Stimulated activated CD4-positive, alpha-beta T cell treated with anti-CD3 and anti-CD28 coated beads, Interleukin-12 subunit alpha, Interleukin-12 subunit beta, amount 100 ng/mL, for 48 hours (primary cell): ENCODE measurements around the gene IL36B.

ENCODE experiments used
- DNase-seq, 3 donors: peaks; one replicate each; pipeline ENCODE4 v3.0.0-alpha.2; 2020; ENCODE audit warnings: low read depth in 2 of 3, low spot score in 1 of 3

The IL36B gene

GRCh38 chr2:113076954-113077669, 24.4 kb upstream of the IL36B start:
- no peak for DNase-seq

GRCh38 chr2:113075600-113075999, 22.9 kb upstream of the IL36B start:
- DNase-seq, result no peak

- no peak for DNase-seq
Measured at GRCh38 chr2:113075030-113075429, 22.4 kb upstream of the IL36B start.

DNA sequence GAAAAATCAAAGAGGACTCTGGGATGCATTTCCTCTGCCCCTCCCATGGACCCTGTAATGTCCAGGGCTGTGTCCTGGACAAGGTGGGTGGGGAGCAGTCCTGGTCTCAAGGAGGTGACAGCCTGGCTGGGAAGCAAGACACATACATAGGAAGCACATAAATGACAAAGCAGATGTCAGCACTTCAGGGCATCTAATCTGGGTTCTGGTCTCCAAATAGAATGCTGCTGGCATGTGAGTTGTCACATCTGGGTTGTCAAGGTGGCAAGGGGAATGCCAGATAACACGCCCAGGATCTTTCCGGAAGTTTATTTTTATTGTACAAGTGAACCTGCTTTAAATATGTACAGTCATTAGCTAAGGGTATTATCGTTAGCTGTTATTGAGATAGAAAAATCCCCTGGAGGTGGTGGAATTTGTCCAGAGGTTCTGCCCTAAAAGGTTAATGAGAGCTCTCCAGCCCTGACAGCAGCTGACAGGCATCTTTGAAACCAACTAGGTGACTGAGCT, 20.7 kb upstream of the IL36B start:
- DNase-seq, result no peak

DNA sequence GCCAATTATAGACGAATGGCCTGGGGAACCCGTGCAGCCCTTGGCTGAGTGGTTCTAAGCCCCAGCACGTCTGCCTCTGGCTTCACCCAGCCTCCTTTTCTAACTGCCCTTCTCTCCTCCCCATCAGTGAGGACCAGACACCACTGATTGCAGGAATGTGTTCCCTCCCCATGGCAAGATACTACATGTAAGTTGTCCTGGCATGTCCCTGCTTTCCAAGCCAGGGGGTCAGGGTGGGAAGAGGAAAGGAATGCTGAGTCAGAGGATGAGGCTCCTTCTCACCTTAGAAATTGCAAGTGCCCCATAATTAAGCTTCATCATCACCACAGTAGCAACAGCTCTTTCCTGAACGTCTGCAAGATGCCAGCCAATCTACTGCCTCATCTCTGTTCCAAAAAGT, 19.9 kb upstream of the IL36B start:
- no peak for DNase-seq

DNA sequence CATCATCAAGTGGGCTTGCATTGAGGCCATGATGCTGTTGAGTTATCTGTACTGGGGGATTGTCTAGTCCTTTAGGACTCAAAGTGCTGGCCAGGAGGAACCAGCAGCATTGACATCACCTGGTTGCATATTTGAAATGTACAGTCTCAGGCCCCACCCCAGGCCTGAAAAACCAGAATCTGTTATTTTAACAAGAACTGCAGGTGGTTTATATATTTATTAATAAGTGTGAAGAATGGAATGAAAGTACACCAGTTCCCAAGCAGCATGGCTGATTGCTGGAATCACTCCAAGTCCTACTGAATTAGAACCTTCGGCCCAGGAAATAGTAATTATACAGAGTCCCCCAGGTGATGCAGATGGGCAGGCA, 17.9 kb upstream of the IL36B start:
- DNase-seq, result no peak

DNA sequence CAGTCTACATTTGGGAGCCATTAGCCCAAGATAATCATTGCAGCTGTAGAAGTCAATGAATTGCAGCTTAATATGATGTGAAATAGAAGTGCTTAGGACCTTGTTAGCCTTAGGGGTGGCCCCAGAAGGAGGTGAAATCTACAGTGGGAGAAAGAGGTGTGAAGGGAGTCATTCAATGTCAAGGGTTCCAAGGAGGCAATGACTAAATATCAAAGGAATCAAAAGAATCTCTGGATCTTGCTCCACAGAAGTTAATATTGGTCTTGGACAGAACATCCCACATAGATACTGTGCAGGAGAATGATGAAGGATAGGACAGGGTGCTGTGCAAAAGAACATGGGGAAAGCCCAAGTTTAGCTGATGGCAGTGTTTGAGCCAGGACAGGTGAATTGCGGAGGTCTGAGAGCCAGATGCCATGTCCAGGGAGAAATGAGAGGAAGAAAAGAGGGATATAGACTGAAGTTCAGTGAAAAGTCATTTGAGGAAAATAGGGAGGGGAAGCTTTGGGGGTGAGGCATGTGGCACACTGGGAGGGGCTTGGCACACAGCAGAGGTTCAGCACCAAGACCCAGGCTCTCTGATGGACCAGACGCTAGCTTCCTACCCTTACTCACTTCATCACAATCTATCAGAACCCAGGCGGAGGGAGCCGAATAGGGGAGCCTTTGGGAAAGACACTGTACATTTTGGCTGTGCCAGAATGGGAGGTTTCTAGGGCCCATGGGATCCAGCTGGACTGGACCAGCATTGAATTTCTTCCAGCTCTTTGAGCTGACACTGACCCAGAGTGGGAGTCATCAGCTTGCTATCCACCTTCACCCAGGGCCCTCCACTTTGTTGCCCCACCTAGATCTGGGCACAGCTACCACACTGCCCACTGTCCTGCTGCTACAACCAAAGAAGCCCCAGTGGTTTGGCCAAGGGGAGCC, 17.3 kb upstream of the IL36B start:
- no peak for DNase-seq

- DNase-seq, result no peak
Measured at GRCh38 chr2:113068706-113069485, 16.2 kb upstream of the IL36B start.

DNA sequence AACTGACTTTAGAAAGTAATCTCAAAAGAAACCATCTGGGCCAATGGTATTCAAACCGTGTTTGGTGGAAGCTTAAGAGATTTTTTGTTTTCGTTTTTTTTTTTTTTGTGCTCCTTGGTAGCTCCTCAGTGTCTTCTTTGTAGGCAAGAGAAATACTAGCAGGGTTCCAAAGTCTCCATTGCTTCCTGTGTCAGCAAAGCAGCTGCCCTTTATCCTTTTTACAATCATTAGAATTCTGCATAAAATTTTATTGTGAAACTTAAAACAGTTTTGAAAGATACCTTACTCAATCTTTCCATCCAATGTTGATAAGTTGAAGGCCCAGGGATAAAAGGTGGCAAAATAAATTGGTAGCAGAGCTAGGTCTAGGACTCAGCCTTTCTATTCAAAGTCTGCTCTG, 15.6 kb upstream of the IL36B start:
- no peak for DNase-seq

DNA sequence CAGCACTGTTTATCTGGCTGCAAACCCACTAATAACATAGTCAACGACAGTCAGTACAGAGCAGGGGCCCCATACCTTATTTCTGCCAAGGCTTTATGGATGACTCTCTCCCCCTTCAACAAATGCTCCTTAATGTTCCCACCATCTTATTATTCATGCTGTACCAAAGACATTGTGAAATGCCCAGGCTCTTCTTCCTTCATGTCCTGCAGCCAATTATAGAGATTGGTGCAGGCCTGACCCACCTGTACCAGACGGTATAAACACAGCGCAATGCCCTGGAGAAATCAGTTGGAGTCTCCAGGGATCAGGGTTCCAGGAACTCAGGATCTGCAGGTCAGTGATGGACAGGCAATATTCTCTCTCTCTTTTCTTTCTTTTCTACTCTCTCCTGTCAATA, 15.0 kb upstream of the IL36B start, which contains the start of gene IL1F10:
Gene IL1F10, plus strand, starts transcription at position 290 of the 400 bp plus-strand sequence. CDS start 4,769 bp downstream, outside the sequence.
- no peak for DNase-seq

DNA sequence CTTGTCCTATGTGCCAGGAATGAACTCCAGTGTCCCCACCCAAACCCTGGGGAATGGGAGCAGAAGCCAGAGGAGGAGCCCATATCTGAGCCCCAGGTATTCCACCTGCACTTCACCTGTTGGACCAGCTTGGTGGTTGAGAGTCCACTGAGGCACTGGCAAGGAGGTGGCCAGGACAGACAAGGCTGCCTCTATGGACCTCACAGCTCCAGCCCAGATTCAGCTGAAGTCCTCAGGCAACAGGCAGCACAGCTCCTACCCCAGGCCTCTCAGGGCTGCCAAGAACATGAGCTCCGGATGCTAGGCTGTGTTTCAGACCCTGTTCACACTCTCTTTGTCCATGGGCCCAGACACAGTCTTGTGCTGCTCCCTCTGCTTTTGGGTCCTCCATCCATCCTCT, 12.2 kb upstream of the IL36B start:
- no peak for DNase-seq

DNA sequence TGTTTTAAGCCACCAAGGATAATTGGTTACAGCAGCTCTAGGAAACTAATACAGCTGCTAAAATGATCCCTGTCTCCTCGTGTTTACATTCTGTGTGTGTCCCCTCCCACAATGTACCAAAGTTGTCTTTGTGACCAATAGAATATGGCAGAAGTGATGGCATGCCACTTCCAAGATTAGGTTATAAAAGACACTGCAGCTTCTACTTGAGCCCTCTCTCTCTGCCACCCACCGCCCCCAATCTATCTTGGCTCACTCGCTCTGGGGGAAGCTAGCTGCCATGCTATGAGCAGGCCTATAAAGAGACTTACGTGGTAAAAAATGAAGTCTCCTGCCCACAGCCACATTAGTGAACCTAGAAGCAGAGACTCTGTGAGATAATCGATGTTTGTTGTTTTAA, 11.6 kb upstream of the IL36B start:
- DNase-seq, result no peak

DNA sequence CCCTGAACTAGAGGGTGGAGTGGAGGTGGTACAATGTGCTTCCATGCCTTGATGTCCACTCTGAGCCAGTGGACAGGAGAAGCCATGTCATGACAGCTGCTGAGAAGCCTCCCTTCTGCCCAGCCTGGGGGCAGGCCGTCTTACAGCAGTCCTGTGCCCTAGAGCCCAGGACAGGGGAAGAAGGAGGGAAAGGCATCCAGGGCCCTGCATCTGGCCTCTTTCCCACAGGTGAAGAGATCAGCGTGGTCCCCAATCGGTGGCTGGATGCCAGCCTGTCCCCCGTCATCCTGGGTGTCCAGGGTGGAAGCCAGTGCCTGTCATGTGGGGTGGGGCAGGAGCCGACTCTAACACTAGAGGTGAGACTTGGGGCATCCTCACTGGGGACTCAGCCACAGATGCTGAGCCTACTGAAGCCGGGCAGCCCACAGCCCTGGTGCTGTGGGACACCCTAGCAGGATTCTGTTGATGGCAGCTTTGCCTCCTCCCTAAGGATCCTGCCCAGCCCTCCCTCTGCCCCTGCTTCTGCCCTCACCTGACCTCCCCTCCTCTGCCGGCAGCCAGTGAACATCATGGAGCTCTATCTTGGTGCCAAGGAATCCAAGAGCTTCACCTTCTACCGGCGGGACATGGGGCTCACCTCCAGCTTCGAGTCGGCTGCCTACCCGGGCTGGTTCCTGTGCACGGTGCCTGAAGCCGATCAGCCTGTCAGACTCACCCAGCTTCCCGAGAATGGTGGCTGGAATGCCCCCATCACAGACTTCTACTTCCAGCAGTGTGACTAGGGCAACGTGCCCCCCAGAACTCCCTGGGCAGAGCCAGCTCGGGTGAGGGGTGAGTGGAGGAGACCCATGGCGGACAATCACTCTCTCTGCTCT, 9.5 kb upstream of the IL36B start:
- no peak for DNase-seq

DNA sequence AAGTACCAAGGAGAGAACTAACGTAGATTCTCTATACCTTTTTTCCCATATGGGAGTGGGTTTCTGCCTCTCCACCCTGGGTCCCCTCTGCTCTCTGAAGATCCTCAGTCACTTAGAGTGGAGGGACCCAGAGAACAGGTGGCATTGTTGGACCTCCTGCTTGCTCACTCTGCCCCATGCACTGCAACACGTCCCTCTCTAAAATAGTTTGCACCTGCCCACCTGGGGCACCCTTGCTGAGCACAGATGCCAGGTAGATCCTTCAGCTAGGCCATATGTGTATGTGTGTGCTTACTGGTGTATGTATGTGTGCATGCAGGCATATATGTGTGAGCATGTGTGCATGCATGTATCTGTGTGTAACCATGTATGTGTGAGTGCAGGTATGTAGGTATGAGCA, 8.6 kb upstream of the IL36B start:
- no peak for DNase-seq

GRCh38 chr2:113060796-113061195, 8.1 kb upstream of the IL36B start:
- no peak for DNase-seq

DNA sequence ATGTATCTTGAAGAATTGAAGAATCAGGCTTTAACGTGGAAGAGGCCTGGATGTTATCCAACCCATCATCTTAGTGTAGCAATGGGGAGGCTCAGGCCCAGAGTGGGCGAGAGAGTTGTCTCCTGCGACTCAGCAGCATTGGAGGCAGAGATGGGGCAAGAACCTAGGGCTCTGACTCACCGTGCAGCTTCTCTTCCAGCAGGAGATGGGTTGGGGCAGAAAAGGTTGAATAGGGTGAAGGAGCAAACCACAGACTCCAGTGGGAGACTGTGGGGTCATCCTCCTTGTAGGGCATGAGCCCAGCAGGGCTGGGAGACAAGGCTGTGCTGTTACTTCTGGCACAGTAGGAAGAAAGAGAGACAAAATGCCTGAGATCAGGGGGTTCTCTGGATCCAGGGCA, 7.7 kb upstream of the IL36B start:
- no peak for DNase-seq

DNA sequence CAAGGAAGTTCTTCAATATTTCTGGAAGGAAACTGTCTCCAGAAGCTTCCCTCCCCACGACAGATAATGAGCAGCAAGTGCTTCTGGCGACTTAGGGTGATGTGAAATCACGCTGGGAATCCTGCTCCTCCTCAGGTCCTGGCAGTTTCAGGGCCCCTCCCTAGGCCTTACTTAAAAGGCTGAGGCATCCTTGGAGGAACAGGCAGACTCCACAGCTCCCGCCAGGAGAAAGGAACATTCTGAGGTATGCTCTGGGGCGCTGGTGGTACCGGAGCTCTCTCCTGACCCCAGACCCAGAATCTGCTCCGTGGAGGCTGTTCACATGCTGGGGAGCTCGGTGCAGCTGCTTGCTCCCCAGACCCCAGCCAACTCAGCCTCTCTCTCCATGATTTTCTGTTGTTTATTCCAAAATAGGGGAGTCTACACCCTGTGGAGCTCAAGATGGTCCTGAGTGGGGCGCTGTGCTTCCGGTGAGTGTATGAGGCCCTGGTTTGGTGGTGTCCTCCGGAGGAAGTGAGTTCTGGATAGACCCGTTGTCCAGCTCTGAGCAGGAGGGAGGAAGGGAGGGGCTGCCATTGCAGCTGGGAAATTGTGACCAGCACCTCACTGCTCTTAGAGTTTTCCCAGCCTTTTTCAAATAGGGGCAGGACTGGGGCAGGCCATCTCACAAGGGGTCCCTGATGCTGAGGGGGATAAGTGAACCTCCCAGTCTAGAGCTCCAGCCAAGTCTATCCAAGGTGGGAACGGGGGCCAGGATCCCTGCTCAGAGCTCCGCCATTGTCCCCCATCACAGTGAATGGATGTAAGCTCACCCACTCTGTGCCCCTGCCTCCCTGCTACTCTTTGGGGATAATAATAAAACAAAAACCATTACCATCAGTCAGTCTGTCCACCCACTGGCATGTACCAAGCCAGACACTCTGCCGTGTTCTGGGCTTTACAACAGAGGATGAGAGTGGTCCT, 6.6 kb upstream of the IL36B start, which contains the start of gene IL36RN:
Gene IL36RN, plus strand, starts transcription at position 201 of the 963 bp plus-strand sequence. Its CDS starts 241 bp downstream, at position 442.
- DNase-seq, result no peak

- no peak for DNase-seq
Measured at GRCh38 chr2:113058411-113058994, 5.8 kb upstream of the IL36B start.

- DNase-seq, result no peak
Measured at GRCh38 chr2:113057117-113057516, 4.5 kb upstream of the IL36B start.
